HCT116 (cell line): ENCODE measurements around the gene RETSAT. TPM values are rescaled to one million over a fixed set of nuclear protein-coding genes. Genes with fewer than 3 reads are reported as not detected.
A peak's percentile ranks its signal among the peaks of the same experiment; 100 is the strongest.

Experiments
- ATAC-seq: fragments of 200-7000 bp; cut with Tn5 transposase; 2 replicates; pipeline ENCODE4 v1.9.1; 2020; ENCODE audit warnings: mild to moderate bottlenecking, moderate library complexity
- BruUV-seq: library from RNA; stranded (reverse); fragments of 400-500 nt; replicated peaks from 2 replicates; lab custom pipeline; 2021; lab: Mats Ljungman, UMichigan
- CTCF ChIA-PET: fragments of 300-600 bp; sonication (Branson Sonifier 250); formaldehyde crosslinking; loops from one replicate; lab custom pipeline; 2021; ENCODE audit warnings: antibody characterized with exemption; lab: Charles Lee
- POLR2A ChIA-PET: fragments of 300-600, 350-600 bp; sonication (Branson Sonifier 250); formaldehyde crosslinking; loops from one replicate; lab custom pipeline; 2021; ENCODE audit warnings: antibody characterized with exemption; lab: Charles Lee
- RAD21 ChIA-PET, 2 experiments: fragments of 300-600 bp; sonication (Branson Sonifier 250); formaldehyde crosslinking; loops; one replicate each; lab custom pipeline; 2023; ENCODE audit warnings: low total read pairs in 2 of 2; ENCODE audit not compliant: uncharacterized antibody in 2 of 2, unreplicated experiment in 2 of 2, low non-redundant PET in 1 of 2; lab: Charles Lee
- DNase-seq: peaks from one replicate; pipeline ENCODE4 v3.0.0-alpha.2; 2010; ENCODE audit warnings: low read depth, low spot score
- H2AFZ ChIP-seq: fragments of 200-600 bp; shearing (Covaris generic), sonication (generic); 2 replicates; pipeline ENCODE4 v1.6.1; 2017; ENCODE audit warnings: low read depth, mixed run types, mixed read lengths, antibody characterized with exemption, low read length; ENCODE audit not compliant: poor library complexity, severe bottlenecking
- H3K27ac ChIP-seq: 2 replicates; pipeline ENCODE4 v1.5.1; 2012; ENCODE audit warnings: low read depth, low read length
- H3K27me3 ChIP-seq: fragments of 200-600 bp; sonication (generic); 2 replicates; pipeline ENCODE4 v1.6.1; 2016; ENCODE audit warnings: mixed run types, low read length, mixed read lengths; ENCODE audit not compliant: insufficient read depth
- H3K36me3 ChIP-seq, 2 experiments: fragments of 200-500 bp in 1 of 2; fragments of 200-600 bp in 1 of 2; sonication (Bioruptor generic) in 1 of 2; sonication (generic) in 1 of 2; 2 replicates each; pipeline versions ENCODE4 v1.5.1 to v1.6.1; 2014 to 2016; ENCODE audit warnings: low read length in 2 of 2, inconsistent platforms in 1 of 2, mixed read lengths in 1 of 2, mixed run types in 1 of 2; ENCODE audit not compliant: insufficient read depth in 2 of 2, control insufficient read depth in 1 of 2
- H3K4me1 ChIP-seq, 2 experiments: fragments of 200-600 bp in 1 of 2; sonication (generic) in 1 of 2; 2 replicates each; pipeline versions ENCODE4 v1.5.1 to v1.6.1; 2012 to 2017; ENCODE audit warnings: low read length in 2 of 2, inconsistent platforms in 1 of 2, mild to moderate bottlenecking in 1 of 2, mixed read lengths in 1 of 2, mixed run types in 1 of 2, moderate library complexity in 1 of 2; ENCODE audit not compliant: insufficient read depth in 2 of 2, control insufficient read depth in 1 of 2
- H3K4me2 ChIP-seq: fragments of 200-600 bp; sonication (generic); 2 replicates; pipeline ENCODE4 v1.6.1; 2017; ENCODE audit warnings: mixed run types, low read length, mixed read lengths
- H3K4me3 ChIP-seq, 2 experiments: fragments of 200-600 bp in 1 of 2; sonication (generic) in 1 of 2; replicated peaks in 1 of 2; 2 replicates each; pipeline ENCODE4 v1.5.1; 2011 to 2016; ENCODE audit warnings: low read length in 2 of 2, control low read depth in 1 of 2, low read depth in 1 of 2, mild to moderate bottlenecking in 1 of 2, mixed read lengths in 1 of 2, mixed run types in 1 of 2
- H3K79me2 ChIP-seq: fragments of 200-600 bp; sonication (generic); 2 replicates; pipeline ENCODE4 v1.6.1; 2017; ENCODE audit warnings: mild to moderate bottlenecking, mixed run types, low read length, moderate library complexity, mixed read lengths; ENCODE audit not compliant: insufficient read depth
- H3K9ac ChIP-seq: fragments of 200-600 bp; sonication (generic); 2 replicates; pipeline ENCODE4 v1.6.1; 2016; ENCODE audit warnings: low read length, mixed read lengths
- H3K9me2 ChIP-seq: fragments of 200-600 bp; sonication (generic), shearing (Covaris generic); 2 replicates; pipeline ENCODE4 v1.6.1; 2017; ENCODE audit warnings: mixed run types, mild to moderate bottlenecking, moderate library complexity; ENCODE audit not compliant: insufficient read depth
- H3K9me3 ChIP-seq, 2 experiments: fragments of 200-500 bp in 1 of 2; fragments of 200-600 bp in 1 of 2; sonication (Bioruptor generic) in 1 of 2; sonication (generic) in 1 of 2; 2 replicates each; pipeline ENCODE4 v1.6.1; 2014 to 2017; ENCODE audit warnings: low read length in 2 of 2, mixed read lengths in 2 of 2, inconsistent platforms in 1 of 2, low read depth in 1 of 2, mild to moderate bottlenecking in 1 of 2, mixed run types in 1 of 2, moderate library complexity in 1 of 2; ENCODE audit not compliant: control insufficient read depth in 1 of 2, insufficient read depth in 1 of 2
- H4K20me1 ChIP-seq: fragments of 200-600 bp; sonication (generic), shearing (Covaris generic); 2 replicates; pipeline ENCODE4 v1.6.1; 2017; ENCODE audit warnings: mixed run types, mild to moderate bottlenecking, moderate library complexity; ENCODE audit not compliant: insufficient read depth
- CBX3 ChIP-seq: IDR thresholded peaks from 2 replicates; pipeline ENCODE4 v1.6.1; 2012; ENCODE audit warnings: low read depth
- CEBPB ChIP-seq: IDR thresholded peaks from 2 replicates; pipeline ENCODE4 v1.6.1; 2012; ENCODE audit warnings: low read depth
- EGR1 ChIP-seq: IDR thresholded peaks from 2 replicates; pipeline ENCODE4 v1.6.1; 2012; ENCODE audit warnings: low read depth
- EZH2 ChIP-seq: fragments of 200-600 bp; sonication (generic); IDR thresholded peaks from 2 replicates; pipeline ENCODE4 v1.6.1; 2017; ENCODE audit warnings: antibody characterized with exemption, mixed run types
- EZH2phosphoT487 ChIP-seq: fragments of 200-600 bp; IDR thresholded peaks from 2 replicates; pipeline ENCODE4 v1.6.1; 2018; ENCODE audit warnings: antibody characterized with exemption, borderline replicate concordance
- FOSL1 ChIP-seq: IDR thresholded peaks from 2 replicates; pipeline ENCODE4 v1.6.1; 2012; ENCODE audit warnings: low read depth
- JUND ChIP-seq: IDR thresholded peaks from 2 replicates; pipeline ENCODE4 v1.6.1; 2012
- MAX ChIP-seq: IDR thresholded peaks from 2 replicates; pipeline ENCODE4 v1.6.1; 2012
- POLR2A ChIP-seq: IDR thresholded peaks from 2 replicates; pipeline ENCODE4 v1.7.0; 2011; ENCODE audit warnings: borderline replicate concordance; ENCODE audit not compliant: insufficient read depth, insufficient read length; ENCODE audit errors: extremely low read depth
- POLR2AphosphoS5 ChIP-seq: IDR thresholded peaks from 2 replicates; pipeline ENCODE4 v1.6.1; 2011; ENCODE audit warnings: mild to moderate bottlenecking, low read depth, low read length, moderate library complexity
- REST ChIP-seq: IDR thresholded peaks from 2 replicates; pipeline ENCODE4 v1.6.1; 2012; ENCODE audit warnings: low read depth
- SIN3A ChIP-seq: IDR thresholded peaks from 2 replicates; pipeline ENCODE4 v1.6.1; 2012; ENCODE audit warnings: low read depth
- SP1 ChIP-seq: IDR thresholded peaks from 2 replicates; pipeline ENCODE4 v1.6.1; 2012; ENCODE audit warnings: low read depth
- TCF7L2 ChIP-seq: IDR thresholded peaks from 2 replicates; pipeline ENCODE4 v1.7.0; 2011; ENCODE audit warnings: borderline replicate concordance, inconsistent platforms; ENCODE audit not compliant: insufficient read depth, insufficient read length; ENCODE audit errors: extremely low read depth
- YY1 ChIP-seq: IDR thresholded peaks from 2 replicates; pipeline ENCODE4 v1.6.1; 2011; ENCODE audit warnings: low read length, low read depth, moderate library complexity, mild to moderate bottlenecking; ENCODE audit not compliant: insufficient replicate concordance; ENCODE audit errors: extremely low read depth
- ZNF274 ChIP-seq: fragments of 200-500 bp; sonication (Bioruptor generic); IDR thresholded peaks from 2 replicates; pipeline ENCODE4 v1.6.1; 2014; ENCODE audit warnings: mild to moderate bottlenecking, low read depth, low read length, inconsistent platforms
- intact Hi-C: fragments of 100-400 bp; cut with micrococcal nuclease; formaldehyde crosslinking; loops from 2 replicates; pipeline ENCODE4 v1.10.0; 2022
- total RNA-seq: library from RNA; stranded (reverse); gene quantifications from one replicate; pipeline ENCODE4 v1.2.1, GENCODE V29; 2021; ENCODE audit not compliant: unreplicated experiment

The RETSAT gene
- total RNA-seq, 1 experiment from 2014 or later = 59.7 TPM

GRCh38 chr2:85326406-85327159 is 27.7 kb downstream of the RETSAT start:
- peak overlapping the region; percentile 76; the same call in 1 of the 2 replicates for H3K27ac ChIP-seq
- no TSS peak for BruUV-seq
- TF ChIP-seq EZH2phosphoT487 = no peak
- TF ChIP-seq SIN3A = no peak
- no peak for TF ChIP-seq POLR2AphosphoS5
- no peak for TF ChIP-seq CBX3
- TF ChIP-seq EZH2 = no peak
- TF ChIP-seq, all 23 proteins: peak for 0

GRCh38 chr2:85325466-85325811 is 28.9 kb downstream of the RETSAT start:
- peaks cover 10 to 21% of the 10 kb centered on the region in 2 experiments for H3K4me1 ChIP-seq
- DNase-seq (no peak), ATAC-seq (no peak)
- intact Hi-C loops = loop anchor here (10.0 kb wide), 1 partner anchor 229 kb away; no protein-coding TSS in a partner anchor
- peaks cover 5% of the 10 kb centered on the region; the same call in 1 of the 2 replicates for H4K20me1 ChIP-seq
- no peak overlapping the region for H3K4me3 ChIP-seq
- H3K27me3 ChIP-seq = no peaks in the 10 kb centered on the region
- BruUV-seq = no TSS peak
- H3K27ac ChIP-seq = no peak overlapping the region
- H3K36me3 ChIP-seq = peaks cover 38 to 46% of the 10 kb centered on the region in 2 experiments
- ChIA-PET POLR2A (no interaction called here), RAD21 (no interaction called here), CTCF (no interaction called here)
- H3K79me2 ChIP-seq = peaks cover 66% of the 10 kb centered on the region
- no peaks in the 10 kb centered on the region for H3K9me2 ChIP-seq
- no peaks in the 10 kb centered on the region for H3K9me3 ChIP-seq
- H3K9ac ChIP-seq = no peak overlapping the region
- no peak overlapping the region for H3K4me2 ChIP-seq
- no peak overlapping the region for H2AFZ ChIP-seq
- no peak for TF ChIP-seq ZNF274
- no peak for TF ChIP-seq YY1
- no peak for TF ChIP-seq CBX3
- no peak for TF ChIP-seq TCF7L2
- no peak for TF ChIP-seq MAX
- TF ChIP-seq SP1 = no peak
- TF ChIP-seq JUND = no peak
- no peak for TF ChIP-seq EZH2phosphoT487
- TF ChIP-seq POLR2A = no peak
- no peak for TF ChIP-seq EGR1
- no peak for TF ChIP-seq REST
- no peak for TF ChIP-seq CEBPB
- TF ChIP-seq FOSL1 = no peak

More at GRCh38 chr2:85326406-85327159, 27.7 kb downstream of the RETSAT start:
- peaks cover 5% of the 10 kb centered on the region; the same call in 1 of the 2 replicates for H4K20me1 ChIP-seq
- ChIA-PET RAD21 (interaction anchor here in 1 of 2 experiments (0.6 kb wide), 1 partner anchor 10 kb away, joined by 3 read pairs; no protein-coding TSS in a partner anchor), POLR2A (interaction anchor here (1.2 to 1.4 kb wide), 2 partner anchors 26 to 212 kb away, joined by 5 to 6 read pairs; partner anchors contain the start of gene MAT2A), CTCF (no interaction called here)
- H3K79me2 ChIP-seq = peaks cover 55% of the 10 kb centered on the region
- H3K9me3 ChIP-seq = no peaks in the 10 kb centered on the region
- peak overlapping the region; percentile 86 for H3K9ac ChIP-seq
- peaks cover 10 to 21% of the 10 kb centered on the region in 2 experiments for H3K4me1 ChIP-seq
- peaks cover 27 to 35% of the 10 kb centered on the region in 2 experiments; a peak in 3 of 4 replicates for H3K36me3 ChIP-seq
- no peak for DNase-seq
- H3K4me3 ChIP-seq = peak overlapping the region; percentile 89 to 96
- peak overlapping the region; percentile 90 for H3K4me2 ChIP-seq
- no peak for ATAC-seq
- H3K27me3 ChIP-seq = no peaks in the 10 kb centered on the region
- intact Hi-C loops = loop anchor here (10.0 kb wide), 1 partner anchor 228 kb away; no protein-coding TSS in a partner anchor
- no peak overlapping the region for H2AFZ ChIP-seq
- no peaks in the 10 kb centered on the region for H3K9me2 ChIP-seq
